Upper lobe of right lung (tissue), 1 donor: ENCODE data around the gene CLSTN2. TPM values are rescaled to one million over a fixed set of nuclear protein-coding genes. Genes with fewer than 3 reads are reported as not detected.

Experiments
- ATAC-seq: fragments of 200-7000 bp; cut with Tn5 transposase; one replicate; pipeline ENCODE4 v1.9.1; 2020; ENCODE audit warnings: mild to moderate bottlenecking, moderate library complexity
- DNase-seq: peaks from one replicate; pipeline ENCODE4 v3.0.0-alpha.2; 2020
- H3K27ac ChIP-seq: fragments of 200-600 bp; one replicate; pipeline ENCODE4 v1.8.0; 2022
- H3K27me3 ChIP-seq: fragments of 200-600 bp; one replicate; pipeline ENCODE4 v1.8.0; 2022; ENCODE audit warnings: mild to moderate bottlenecking
- H3K36me3 ChIP-seq: fragments of 200-600 bp; one replicate; pipeline ENCODE4 v1.8.0; 2022
- H3K4me1 ChIP-seq: fragments of 200-600 bp; one replicate; pipeline ENCODE4 v1.8.0; 2022
- H3K4me3 ChIP-seq: fragments of 200-600 bp; one replicate; pipeline ENCODE4 v1.8.0; 2022; ENCODE audit warnings: mild to moderate bottlenecking
- H3K9me3 ChIP-seq: fragments of 200-600 bp; one replicate; pipeline ENCODE4 v1.8.0; 2022
- CTCF ChIP-seq: fragments of 200-600 bp; IDR thresholded peaks from one replicate; pipeline ENCODE4 v1.8.0; 2022; ENCODE audit warnings: antibody characterized with exemption
- intact Hi-C: fragments of 100-400 bp; cut with DNase I; formaldehyde crosslinking; loops from one replicate; pipeline ENCODE4 v1.11.0; 2022
- total RNA-seq: library from RNA; stranded (reverse); fragmentation: NEBNext Ultra II Directional; extraction: Animal tissue kit (Norgen Biotek cat#: 25700); gene quantifications from one replicate; pipeline ENCODE4 v1.2.1, GENCODE V29; 2021
- donor health status: DM: no; HTN: yes; CAD: no; lungs with severe emphysema.

CLSTN2 gene
- total RNA-seq, 1 donor from 2014 or later = 3.0 TPM

- DNase-seq = no peak
- Histone ChIP-seq H3K4me3 (no peak overlapping the region), H3K36me3 (no peaks in the 10 kb centered on the region), H3K27me3 (no peaks in the 10 kb centered on the region), H3K4me1 (no peaks in the 10 kb centered on the region), H3K9me3 (no peaks in the 10 kb centered on the region), H3K27ac (no peak overlapping the region)
- ATAC-seq = no peak
- no peak for TF ChIP-seq CTCF
- intact Hi-C loops = no loop called here
These were observed 424.4 kb downstream of the CLSTN2 start for GRCh38 chr3:140359233-140359995.

- DNase-seq = no peak
- TF ChIP-seq CTCF = no peak
- intact Hi-C loops = no loop called here
- ATAC-seq = no peak
- Histone ChIP-seq H3K4me3 (no peak overlapping the region), H3K36me3 (no peaks in the 10 kb centered on the region), H3K9me3 (no peaks in the 10 kb centered on the region), H3K27ac (no peak overlapping the region), H3K27me3 (no peaks in the 10 kb centered on the region), H3K4me1 (no peaks in the 10 kb centered on the region)
These were observed 425.3 kb downstream of the CLSTN2 start for GRCh38 chr3:140360332-140360731.

- no peaks in the 10 kb centered on the region for H3K36me3 ChIP-seq
- H3K27ac ChIP-seq = no peak overlapping the region
- H3K9me3 ChIP-seq = no peaks in the 10 kb centered on the region
- DNase-seq (no peak), ATAC-seq (peak; percentile 21)
- no peaks in the 10 kb centered on the region for H3K4me1 ChIP-seq
- TF ChIP-seq CTCF = no peak
- intact Hi-C loops = no loop called here
- no peaks in the 10 kb centered on the region for H3K27me3 ChIP-seq
- H3K4me3 ChIP-seq = no peak overlapping the region
These were observed 428.8 kb downstream of the CLSTN2 start for GRCh38 chr3:140363801-140364200.

GRCh38 chr3:140365872-140366697 is 431.1 kb downstream of the CLSTN2 start:
- TF ChIP-seq CTCF = no peak
- Histone ChIP-seq H3K4me3 (no peak overlapping the region), H3K9me3 (no peaks in the 10 kb centered on the region), H3K36me3 (no peaks in the 10 kb centered on the region), H3K4me1 (no peaks in the 10 kb centered on the region), H3K27ac (no peak overlapping the region), H3K27me3 (no peaks in the 10 kb centered on the region)
- ATAC-seq (no peak), DNase-seq (no peak)
- intact Hi-C loops = no loop called here

- no peak for TF ChIP-seq CTCF
- no peak for ATAC-seq
- Histone ChIP-seq H3K9me3 (no peaks in the 10 kb centered on the region), H3K27ac (no peak overlapping the region), H3K4me1 (no peaks in the 10 kb centered on the region), H3K4me3 (no peak overlapping the region), H3K36me3 (no peaks in the 10 kb centered on the region), H3K27me3 (no peaks in the 10 kb centered on the region)
- intact Hi-C loops = no loop called here
- DNase-seq = no peak
These were observed 433.3 kb downstream of the CLSTN2 start for GRCh38 chr3:140368223-140368811.
